ENCODE measurements around the gene RSU1. TPM values are rescaled to one million over a fixed set of nuclear protein-coding genes. Genes with fewer than 3 reads are reported as not detected.

Gene RSU1
- total RNA-seq, 1 donor from 2014 or later, result 39.2 TPM

- Histone ChIP-seq H3K9me3 (replicated peaks) (no peaks in the 10 kb centered on the region), H3K36me3 (no peaks in the 10 kb centered on the region), H3K27ac (replicated peaks) (no peak overlapping the region), H3K4me3 (no peak overlapping the region), H3K4me1 (peaks cover 3% of the 10 kb centered on the region), H3K27me3 (ENCODE audit: low read depth) (peaks cover 16% of the 10 kb centered on the region)
- intact Hi-C loops (cut with micrococcal nuclease), result no loop called here
- TF ChIP-seq CTCF (IDR thresholded peaks at IDR 0.05; ENCODE audit: borderline replicate concordance), result peak; percentile 71
- DNase-seq, result no peak
Observed at GRCh38 chr10:16545116-16545736, 272.0 kb downstream of the RSU1 start.

DNA sequence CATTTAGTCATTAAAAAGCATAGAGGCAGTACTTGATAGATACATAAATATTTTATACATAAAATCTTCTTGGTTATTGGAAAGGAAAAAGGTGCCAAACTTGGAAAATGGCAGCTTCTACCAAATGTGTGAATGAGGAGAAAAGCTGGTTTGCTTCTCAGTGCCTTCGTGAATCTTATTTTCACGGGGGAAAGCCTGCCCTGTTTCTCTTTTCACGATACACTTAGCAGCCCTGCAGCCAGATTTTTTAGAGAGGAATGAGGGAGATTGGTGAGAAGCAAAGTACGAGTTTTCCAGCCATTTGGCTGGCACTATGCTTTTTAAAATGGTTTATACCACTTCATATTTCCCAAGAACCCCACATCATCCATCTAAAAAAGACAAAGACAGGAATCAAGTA, 272.6 kb downstream of the RSU1 start:
- intact Hi-C loops (cut with micrococcal nuclease), result no loop called here
- DNase-seq, result no peak
- H3K27me3 ChIP-seq (ENCODE audit: low read depth), result peaks cover 18% of the 10 kb centered on the region
- no peak for TF ChIP-seq CTCF (IDR thresholded peaks at IDR 0.05; ENCODE audit: borderline replicate concordance)
- no peaks in the 10 kb centered on the region for H3K36me3 ChIP-seq
- H3K4me1 ChIP-seq, result peaks cover 3% of the 10 kb centered on the region
- H3K9me3 ChIP-seq (replicated peaks), result no peaks in the 10 kb centered on the region
- H3K27ac ChIP-seq (replicated peaks), result no peak overlapping the region
- no peak overlapping the region for H3K4me3 ChIP-seq

- peaks cover 23% of the 10 kb centered on the region for H3K27me3 ChIP-seq (ENCODE audit: low read depth)
- no peak overlapping the region for H3K27ac ChIP-seq (replicated peaks)
- no peak overlapping the region for H3K4me3 ChIP-seq
- H3K36me3 ChIP-seq, result no peaks in the 10 kb centered on the region
- no peak for DNase-seq
- H3K4me1 ChIP-seq, result peaks cover 3% of the 10 kb centered on the region
- intact Hi-C loops (cut with micrococcal nuclease), result no loop called here
- no peak for TF ChIP-seq CTCF (IDR thresholded peaks at IDR 0.05; ENCODE audit: borderline replicate concordance)
- no peaks in the 10 kb centered on the region for H3K9me3 ChIP-seq (replicated peaks)
Observed at GRCh38 chr10:16544099-16544498, 273.1 kb downstream of the RSU1 start.
